ENCODE measurements around the gene NLRP3.
"Not testable (repeated sequence)": the region's sequence is repeated elsewhere in the genome, so short reads cannot be mapped to it uniquely, and the experiment has no call there.

NLRP3 gene

DNA sequence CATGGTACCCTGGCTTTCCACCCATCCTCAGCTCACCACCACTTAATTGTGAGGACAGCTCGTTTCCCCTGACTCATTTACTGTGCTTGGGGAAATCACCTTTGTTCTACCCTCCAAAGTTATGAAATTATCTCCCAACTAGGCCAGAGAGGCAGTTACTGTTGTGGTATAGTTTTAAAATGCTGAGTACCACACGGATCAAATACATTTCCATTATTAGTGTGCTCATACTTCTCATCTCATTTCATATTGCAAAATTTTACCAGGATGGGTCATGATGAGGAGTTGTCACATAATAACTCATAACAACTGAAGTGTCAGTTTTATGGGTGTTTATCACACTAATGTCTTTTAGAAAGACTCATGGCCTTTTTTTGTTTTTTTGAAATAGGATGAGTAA, 51.2 kb downstream of the NLRP3 start:
- TF ChIP-seq, protein P1, sequence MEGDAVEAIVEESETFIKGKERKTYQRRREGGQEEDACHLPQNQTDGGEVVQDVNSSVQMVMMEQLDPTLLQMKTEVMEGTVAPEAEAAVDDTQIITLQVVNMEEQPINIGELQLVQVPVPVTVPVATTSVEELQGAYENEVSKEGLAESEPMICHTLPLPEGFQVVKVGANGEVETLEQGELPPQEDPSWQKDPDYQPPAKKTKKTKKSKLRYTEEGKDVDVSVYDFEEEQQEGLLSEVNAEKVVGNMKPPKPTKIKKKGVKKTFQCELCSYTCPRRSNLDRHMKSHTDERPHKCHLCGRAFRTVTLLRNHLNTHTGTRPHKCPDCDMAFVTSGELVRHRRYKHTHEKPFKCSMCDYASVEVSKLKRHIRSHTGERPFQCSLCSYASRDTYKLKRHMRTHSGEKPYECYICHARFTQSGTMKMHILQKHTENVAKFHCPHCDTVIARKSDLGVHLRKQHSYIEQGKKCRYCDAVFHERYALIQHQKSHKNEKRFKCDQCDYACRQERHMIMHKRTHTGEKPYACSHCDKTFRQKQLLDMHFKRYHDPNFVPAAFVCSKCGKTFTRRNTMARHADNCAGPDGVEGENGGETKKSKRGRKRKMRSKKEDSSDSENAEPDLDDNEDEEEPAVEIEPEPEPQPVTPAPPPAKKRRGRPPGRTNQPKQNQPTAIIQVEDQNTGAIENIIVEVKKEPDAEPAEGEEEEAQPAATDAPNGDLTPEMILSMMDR (conservative IDR thresholded peaks at IDR 0.05), result no peak
- no peak overlapping the region for H3K27ac ChIP-seq

DNA sequence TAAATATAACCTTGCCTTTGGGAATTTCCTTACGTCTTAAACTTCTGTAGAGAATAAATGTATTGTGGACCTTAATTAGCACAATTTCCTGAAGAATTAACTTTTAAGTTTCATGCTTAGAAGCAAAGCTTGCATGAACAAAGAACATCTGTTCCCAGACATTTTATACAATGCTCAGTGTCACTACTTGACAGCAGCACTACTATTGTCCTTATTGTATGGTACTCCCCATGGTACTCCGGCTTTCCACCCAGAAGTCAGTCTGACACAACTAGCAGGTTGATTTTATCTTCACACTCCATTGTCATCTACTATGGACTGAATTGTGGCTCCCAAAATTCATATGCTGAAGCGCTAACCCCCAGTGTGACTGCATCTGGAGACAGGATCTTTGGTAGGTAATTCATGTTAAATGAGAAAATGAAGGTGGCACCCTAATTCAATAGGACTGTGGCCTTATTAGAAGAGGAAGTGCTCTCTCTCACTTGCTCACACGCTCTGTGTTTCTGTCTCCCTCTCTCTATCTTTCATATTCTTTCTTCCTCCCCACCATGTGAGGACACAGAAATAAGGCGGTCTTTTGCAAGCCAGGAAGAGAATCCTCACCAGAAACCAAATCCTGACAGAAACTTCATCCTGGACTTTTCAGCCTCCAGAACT, 52.6 kb downstream of the NLRP3 start:
- TF ChIP-seq, protein P1 (conservative IDR thresholded peaks at IDR 0.05), result no peak
- H3K27ac ChIP-seq, result no peak overlapping the region

DNA sequence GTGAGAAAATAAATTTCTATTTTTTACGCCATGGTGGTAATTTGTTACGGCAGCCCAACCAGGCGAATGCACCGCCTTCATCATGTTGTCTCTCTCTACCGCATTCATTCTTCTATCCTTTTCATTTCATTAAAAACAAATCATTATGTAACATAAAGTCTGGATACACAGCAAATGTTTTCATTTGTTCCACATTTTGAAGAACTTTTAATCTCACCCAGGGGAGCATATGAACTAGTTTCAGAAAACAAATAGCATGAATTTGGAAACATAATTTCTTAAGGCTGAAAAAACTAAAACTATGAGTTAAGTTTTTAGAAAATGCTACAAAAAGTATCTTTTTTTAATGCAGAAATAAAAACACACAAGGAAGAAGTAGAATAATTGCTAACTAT, 53.2 kb downstream of the NLRP3 start:
- no peak overlapping the region for H3K27ac ChIP-seq
- TF ChIP-seq, protein P1 (conservative IDR thresholded peaks at IDR 0.05), result no peak

DNA sequence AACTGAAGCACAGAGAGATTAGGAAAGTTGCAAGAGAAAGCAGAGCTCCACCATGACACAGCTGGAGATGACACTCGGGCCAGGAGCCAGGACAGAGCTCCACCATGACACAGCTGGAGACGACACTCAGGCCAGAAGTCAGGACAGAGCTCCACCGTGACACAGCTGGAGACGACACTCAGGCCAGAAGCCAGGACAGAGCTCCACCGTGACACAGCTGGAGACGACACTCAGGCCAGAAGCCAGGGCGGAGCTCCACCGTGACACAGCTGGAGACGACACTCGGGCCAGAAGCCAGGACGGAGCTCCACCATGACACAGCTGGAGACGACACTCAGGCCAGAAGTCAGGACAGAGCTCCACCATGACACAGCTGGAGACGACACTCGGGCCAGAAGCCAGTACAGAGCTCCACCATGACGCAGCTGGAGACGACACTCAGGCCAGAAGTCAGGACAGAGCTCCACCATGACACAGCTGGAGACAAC, 55.0 kb downstream of the NLRP3 start:
- H3K27ac ChIP-seq, result not testable (repeated sequence)

DNA sequence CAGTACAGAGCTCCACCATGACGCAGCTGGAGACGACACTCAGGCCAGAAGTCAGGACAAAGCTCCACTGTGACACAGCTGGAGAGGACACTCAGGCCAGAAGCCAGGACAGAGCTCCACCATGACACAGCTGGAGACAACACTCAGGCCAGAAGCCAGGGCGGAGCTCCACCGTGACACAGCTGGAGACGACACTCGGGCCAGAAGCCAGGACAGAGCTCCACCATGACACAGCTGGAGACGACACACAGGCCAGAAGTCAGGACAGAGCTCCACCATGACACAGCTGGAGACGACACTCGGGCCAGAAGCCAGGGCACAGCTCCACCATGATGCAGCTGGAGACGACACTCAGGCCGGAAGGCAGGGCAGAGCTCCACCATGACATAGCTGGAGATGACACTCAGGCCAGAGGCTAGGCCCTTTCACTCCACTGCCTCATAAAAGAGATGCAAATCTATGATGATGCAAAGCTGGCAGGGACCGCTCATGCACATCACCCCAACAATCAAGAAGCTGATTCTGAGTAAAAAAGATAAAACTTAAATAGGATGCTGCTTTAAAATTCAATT, 55.6 kb downstream of the NLRP3 start:
- H3K27ac ChIP-seq, result no peak overlapping the region
- TF ChIP-seq, protein P1 (conservative IDR thresholded peaks at IDR 0.05), result no peak

DNA sequence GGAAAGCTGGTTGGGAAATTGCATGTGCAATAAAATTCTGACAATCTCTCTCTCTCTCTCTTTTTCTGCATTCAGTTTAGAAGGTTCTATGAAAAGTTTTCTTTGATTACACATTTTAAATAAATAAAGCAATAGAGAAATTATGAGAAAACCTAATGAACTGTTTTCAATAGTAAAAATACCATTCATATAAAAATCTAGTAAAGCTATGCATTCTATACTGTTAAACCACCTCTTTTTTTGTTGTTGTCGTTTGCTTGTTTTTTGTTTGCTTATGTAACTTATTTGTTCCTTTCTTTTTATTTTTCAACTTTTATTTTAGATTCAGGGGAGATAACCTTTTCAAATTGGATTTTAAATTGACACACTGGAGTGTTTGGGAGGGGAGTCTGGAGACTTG, 56.1 kb downstream of the NLRP3 start:
- TF ChIP-seq, protein P1 (conservative IDR thresholded peaks at IDR 0.05), result no peak
- no peak overlapping the region for H3K27ac ChIP-seq

DNA sequence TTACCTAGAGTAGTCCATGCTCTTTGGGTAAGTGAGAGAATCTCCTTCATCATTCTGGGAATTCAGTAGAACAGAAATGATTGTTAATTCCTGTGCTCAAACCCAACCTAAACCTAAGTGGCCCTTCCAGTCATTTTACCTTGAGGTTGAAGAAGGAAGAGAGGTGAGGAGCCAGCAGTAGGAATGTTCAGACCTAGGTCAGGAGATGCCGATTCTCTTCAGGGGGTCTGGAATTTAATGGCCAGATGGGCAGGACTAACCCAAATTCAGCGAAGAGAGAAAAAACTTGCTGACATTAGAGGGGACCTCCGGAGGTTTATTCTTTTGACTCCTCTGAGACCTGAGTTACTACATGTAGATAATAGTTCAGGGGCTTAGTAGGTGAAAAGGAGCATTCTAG, 58.4 kb downstream of the NLRP3 start:
- no peak overlapping the region for H3K27ac ChIP-seq
- TF ChIP-seq, protein P1 (conservative IDR thresholded peaks at IDR 0.05), result no peak

DNA sequence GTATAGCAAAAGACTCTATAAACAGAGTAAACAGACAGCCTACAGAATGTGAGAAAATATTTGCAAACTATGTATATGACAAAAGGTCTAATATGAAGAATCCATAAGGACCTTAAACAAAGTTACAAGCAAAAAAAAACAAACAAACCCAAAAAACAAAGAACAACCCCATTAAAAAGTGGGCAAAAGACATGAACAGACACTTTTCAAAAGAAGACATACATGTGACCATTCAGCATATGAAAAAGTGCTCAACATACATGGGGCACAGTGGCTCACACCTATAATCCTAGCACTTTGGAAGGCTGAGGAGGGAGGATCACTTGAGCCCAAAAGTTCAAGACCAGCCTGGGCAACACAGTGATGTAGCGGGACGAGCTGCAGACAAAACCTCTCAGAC, 59.8 kb downstream of the NLRP3 start:
- no peak overlapping the region for H3K27ac ChIP-seq
- TF ChIP-seq, protein P1 (conservative IDR thresholded peaks at IDR 0.05), result no peak

DNA sequence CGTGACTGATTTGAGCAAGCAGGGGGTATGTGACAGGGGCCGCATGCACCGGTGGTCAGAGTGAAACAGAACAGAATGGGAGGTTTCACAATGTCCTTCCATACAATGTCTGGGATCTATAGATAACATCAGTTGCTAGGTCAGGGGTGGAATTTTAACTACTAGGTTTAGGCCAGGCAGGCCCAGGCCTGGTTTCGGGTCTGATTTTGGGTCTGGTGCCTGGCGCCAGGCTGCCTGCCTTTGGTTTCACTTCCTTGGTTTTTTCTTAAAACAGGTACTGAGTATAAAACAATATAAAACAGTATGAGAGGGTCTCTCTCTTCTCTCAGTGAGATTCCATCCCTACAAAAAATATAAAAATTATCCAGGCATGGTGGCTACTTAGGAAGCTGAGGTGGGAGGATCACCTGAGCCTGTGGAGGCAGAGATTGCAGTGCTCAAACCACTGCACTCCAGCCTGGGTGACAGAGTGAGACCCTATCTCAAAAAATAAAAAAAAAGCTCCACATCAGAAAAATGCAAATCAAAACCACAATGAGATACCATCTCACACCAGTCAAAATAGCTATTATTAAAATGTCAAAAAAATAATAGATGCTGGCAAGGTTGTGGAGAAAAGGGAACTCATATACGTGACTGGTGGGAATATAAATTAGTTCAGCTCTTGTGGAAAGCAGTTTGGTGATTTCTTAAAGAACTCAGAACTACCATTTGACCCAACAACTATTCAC, 60.5 kb downstream of the NLRP3 start:
- H3K27ac ChIP-seq, result not testable (repeated sequence)

Data from VCaP (cell line).